Measurements from ENCODE around the gene PRAC1. TPM values are rescaled to one million over a fixed set of nuclear protein-coding genes. Genes with fewer than 3 reads are reported as not detected.

Gene PRAC1
- total RNA-seq, 4 donors from 2014 or later = not detected

- H3K4me3 ChIP-seq = no peak overlapping the region
- peaks cover 50 to 84% of the 10 kb centered on the region in 2 donors for H3K27me3 ChIP-seq
- H3K36me3 ChIP-seq = no peaks in the 10 kb centered on the region
- TF ChIP-seq CTCF (IDR thresholded peaks at IDR 0.05) (no peak), POLR2A (IDR thresholded peaks at IDR 0.05) (no peak)
- no peak for DNase-seq
- H3K4me1 ChIP-seq = no peaks in the 10 kb centered on the region
- H3K27ac ChIP-seq = no peak overlapping the region
- intact Hi-C loops (cut with DNase I; ENCODE audit: low total_unique reads) = no loop called here
- H3K9me3 ChIP-seq = no peaks in the 10 kb centered on the region
Measured at GRCh38 chr17:48745381-48746275, 23.3 kb upstream of the PRAC1 start.

- Histone ChIP-seq H3K4me1 (no peaks in the 10 kb centered on the region), H3K4me3 (no peak overlapping the region), H3K36me3 (no peaks in the 10 kb centered on the region), H3K27ac (no peak overlapping the region), H3K27me3 (peaks cover 15 to 67% of the 10 kb centered on the region in 2 donors), H3K9me3 (no peaks in the 10 kb centered on the region)
- no peak for DNase-seq
- TF ChIP-seq CTCF (IDR thresholded peaks at IDR 0.05) (no peak), POLR2A (IDR thresholded peaks at IDR 0.05) (no peak)
- intact Hi-C loops (cut with DNase I; ENCODE audit: low total_unique reads) = no loop called here
Measured at GRCh38 chr17:48740537-48740936, 18.2 kb upstream of the PRAC1 start.

DNA sequence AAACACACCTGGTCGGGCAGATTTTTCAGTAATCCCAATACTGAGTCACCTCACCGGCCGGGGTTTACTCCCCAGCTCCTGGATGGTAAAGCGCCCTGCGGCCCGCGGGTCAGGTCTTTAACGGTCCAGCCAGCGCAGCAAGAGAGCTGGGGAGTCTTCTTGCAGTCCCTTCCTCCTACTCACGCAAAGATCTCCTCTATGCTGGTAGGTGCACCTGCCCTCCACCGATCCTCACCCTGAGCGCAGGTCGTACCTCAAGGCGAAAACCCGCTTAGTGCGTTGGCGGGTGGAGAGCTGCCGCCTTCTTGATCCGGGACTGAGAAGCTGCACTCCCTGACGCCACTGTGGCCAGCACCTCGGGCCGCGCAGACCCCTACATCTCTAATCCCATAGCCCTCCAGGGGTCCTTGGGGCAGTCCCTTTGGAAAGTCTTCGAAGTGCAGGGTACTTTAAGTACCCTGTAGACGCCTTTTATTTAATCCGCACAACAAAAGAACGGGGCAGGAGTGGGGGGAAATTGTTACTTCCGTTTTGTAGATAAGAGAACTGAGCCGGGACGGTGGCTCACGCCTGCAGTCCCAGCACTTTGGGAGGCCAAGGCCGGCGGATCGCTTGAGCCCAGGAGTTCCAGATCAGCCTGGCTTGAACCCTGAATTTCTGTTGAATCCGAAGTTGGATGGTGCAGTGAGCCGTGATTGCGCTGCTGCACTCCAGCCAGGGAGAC, 16.6 kb upstream of the PRAC1 start:
- H3K27me3 ChIP-seq = peaks cover 10 to 67% of the 10 kb centered on the region in 2 donors
- DNase-seq = no peak
- intact Hi-C loops (cut with DNase I; ENCODE audit: low total_unique reads) = no loop called here

DNA sequence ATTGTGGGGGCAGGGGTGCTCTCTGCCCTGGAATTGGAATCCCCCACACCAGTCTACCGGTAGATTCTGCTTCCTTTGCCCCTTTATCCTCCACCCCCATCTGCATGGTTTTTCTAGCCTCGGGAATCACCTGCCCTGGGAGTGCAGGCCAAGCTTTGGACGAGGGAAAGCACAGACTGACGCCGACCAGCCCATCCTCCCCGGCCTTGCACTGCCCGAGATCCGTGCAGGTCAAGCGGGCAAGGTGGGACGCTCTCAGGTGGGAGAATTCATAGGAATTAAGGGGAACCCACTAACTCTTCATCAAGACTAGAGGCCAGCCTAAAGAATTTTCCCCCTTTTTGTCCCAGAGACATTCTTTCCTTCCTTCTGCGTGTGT, 16.1 kb upstream of the PRAC1 start:
- no peaks in the 10 kb centered on the region for H3K4me1 ChIP-seq
- no peaks in the 10 kb centered on the region for H3K36me3 ChIP-seq
- intact Hi-C loops (cut with DNase I; ENCODE audit: low total_unique reads) = no loop called here
- H3K9me3 ChIP-seq = no peaks in the 10 kb centered on the region
- DNase-seq = no peak
- H3K4me3 ChIP-seq = no peak overlapping the region
- TF ChIP-seq CTCF (IDR thresholded peaks at IDR 0.05) (no peak), POLR2A (IDR thresholded peaks at IDR 0.05) (no peak)
- peaks cover 10 to 73% of the 10 kb centered on the region in 2 donors for H3K27me3 ChIP-seq
- no peak overlapping the region for H3K27ac ChIP-seq

More for the DNA sequence above, 16.6 kb upstream of the PRAC1 start:
- H3K4me3 ChIP-seq = no peak overlapping the region
- H3K9me3 ChIP-seq = no peaks in the 10 kb centered on the region
- no peaks in the 10 kb centered on the region for H3K36me3 ChIP-seq
- H3K27ac ChIP-seq = no peak overlapping the region
- H3K4me1 ChIP-seq = no peaks in the 10 kb centered on the region
- TF ChIP-seq CTCF (IDR thresholded peaks at IDR 0.05) (no peak), POLR2A (IDR thresholded peaks at IDR 0.05) (no peak)
